Measurements from ENCODE around the gene MYO9B. TPM values are rescaled to one million over a fixed set of nuclear protein-coding genes. Genes with fewer than 3 reads are reported as not detected.

Gene MYO9B
- total and polyA plus RNA-seq, 2 of the 13 experiments (the other 11 are each of a cell fraction or from before 2014, with no cell fraction given) = 18.0 to 18.3 TPM

- TF ChIP-seq GPN1 (CRISPR knock-in tag; IDR thresholded peaks at IDR 0.05; ENCODE audit: borderline replicate concordance) (no peak), HDAC1 (CRISPR knock-in tag; IDR thresholded peaks at IDR 0.05) (no peak), ZNF274 (CRISPR knock-in tag; IDR thresholded peaks at IDR 0.05) (no peak), SCMH1 (CRISPR knock-in tag; IDR thresholded peaks at IDR 0.05; ENCODE audit: borderline replicate concordance) (no peak), ZNF772 (CRISPR knock-in tag; IDR thresholded peaks at IDR 0.05) (no peak), IRX3 (CRISPR knock-in tag; IDR thresholded peaks at IDR 0.05; ENCODE audit: borderline replicate concordance, low read depth) (no peak), MBD4 (IDR thresholded peaks at IDR 0.05; ENCODE audit: borderline replicate concordance, low read length) (no peak)
- TF ChIP-seq, protein P1, sequence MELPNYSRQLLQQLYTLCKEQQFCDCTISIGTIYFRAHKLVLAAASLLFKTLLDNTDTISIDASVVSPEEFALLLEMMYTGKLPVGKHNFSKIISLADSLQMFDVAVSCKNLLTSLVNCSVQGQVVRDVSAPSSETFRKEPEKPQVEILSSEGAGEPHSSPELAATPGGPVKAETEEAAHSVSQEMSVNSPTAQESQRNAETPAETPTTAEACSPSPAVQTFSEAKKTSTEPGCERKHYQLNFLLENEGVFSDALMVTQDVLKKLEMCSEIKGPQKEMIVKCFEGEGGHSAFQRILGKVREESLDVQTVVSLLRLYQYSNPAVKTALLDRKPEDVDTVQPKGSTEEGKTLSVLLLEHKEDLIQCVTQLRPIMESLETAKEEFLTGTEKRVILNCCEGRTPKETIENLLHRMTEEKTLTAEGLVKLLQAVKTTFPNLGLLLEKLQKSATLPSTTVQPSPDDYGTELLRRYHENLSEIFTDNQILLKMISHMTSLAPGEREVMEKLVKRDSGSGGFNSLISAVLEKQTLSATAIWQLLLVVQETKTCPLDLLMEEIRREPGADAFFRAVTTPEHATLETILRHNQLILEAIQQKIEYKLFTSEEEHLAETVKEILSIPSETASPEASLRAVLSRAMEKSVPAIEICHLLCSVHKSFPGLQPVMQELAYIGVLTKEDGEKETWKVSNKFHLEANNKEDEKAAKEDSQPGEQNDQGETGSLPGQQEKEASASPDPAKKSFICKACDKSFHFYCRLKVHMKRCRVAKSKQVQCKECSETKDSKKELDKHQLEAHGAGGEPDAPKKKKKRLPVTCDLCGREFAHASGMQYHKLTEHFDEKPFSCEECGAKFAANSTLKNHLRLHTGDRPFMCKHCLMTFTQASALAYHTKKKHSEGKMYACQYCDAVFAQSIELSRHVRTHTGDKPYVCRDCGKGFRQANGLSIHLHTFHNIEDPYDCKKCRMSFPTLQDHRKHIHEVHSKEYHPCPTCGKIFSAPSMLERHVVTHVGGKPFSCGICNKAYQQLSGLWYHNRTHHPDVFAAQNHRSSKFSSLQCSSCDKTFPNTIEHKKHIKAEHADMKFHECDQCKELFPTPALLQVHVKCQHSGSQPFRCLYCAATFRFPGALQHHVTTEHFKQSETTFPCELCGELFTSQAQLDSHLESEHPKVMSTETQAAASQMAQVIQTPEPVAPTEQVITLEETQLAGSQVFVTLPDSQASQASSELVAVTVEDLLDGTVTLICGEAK (IDR thresholded peaks at IDR 0.05) = no peak
- TF ChIP-seq, protein P1 (CRISPR knock-in tag; IDR thresholded peaks at IDR 0.05) = no peak
- TF ChIP-seq, protein P2, sequence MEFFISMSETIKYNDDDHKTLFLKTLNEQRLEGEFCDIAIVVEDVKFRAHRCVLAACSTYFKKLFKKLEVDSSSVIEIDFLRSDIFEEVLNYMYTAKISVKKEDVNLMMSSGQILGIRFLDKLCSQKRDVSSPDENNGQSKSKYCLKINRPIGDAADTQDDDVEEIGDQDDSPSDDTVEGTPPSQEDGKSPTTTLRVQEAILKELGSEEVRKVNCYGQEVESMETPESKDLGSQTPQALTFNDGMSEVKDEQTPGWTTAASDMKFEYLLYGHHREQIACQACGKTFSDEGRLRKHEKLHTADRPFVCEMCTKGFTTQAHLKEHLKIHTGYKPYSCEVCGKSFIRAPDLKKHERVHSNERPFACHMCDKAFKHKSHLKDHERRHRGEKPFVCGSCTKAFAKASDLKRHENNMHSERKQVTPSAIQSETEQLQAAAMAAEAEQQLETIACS (CRISPR knock-in tag; IDR thresholded peaks at IDR 0.05) = no peak
These were observed 38.8 kb downstream of the MYO9B start (continued) for GRCh38 chr19:17114414-17114831.
